VCaP (cell line): ENCODE data around the gene SCGB1C1.

Source experiments
- H3K27ac ChIP-seq: fragments of 450-650 bp; 2 replicates; pipeline ENCODE4 v1.5.1; 2017
- CTCF ChIP-seq: fragments of 450-650 bp; conservative IDR thresholded peaks from 2 replicates; pipeline ENCODE4 v1.5.1; 2017; ENCODE audit warnings: mild to moderate bottlenecking, moderate library complexity

Gene SCGB1C1

GRCh38 chr11:236774-237767 is 44.2 kb downstream of the SCGB1C1 start, which contains the start of gene PSMD13:
TSS of gene PSMD13 (plus strand) at chr11:236976. CDS start at chr11:237050, 74 bp downstream.
- TF ChIP-seq CTCF = no peak
- peak within 1 kb of the TSS; percentile 89 for H3K27ac ChIP-seq

GRCh38 chr11:238346-238745 is 45.5 kb downstream of the SCGB1C1 start:
- peak overlapping the region; percentile 85 for H3K27ac ChIP-seq

- H3K27ac ChIP-seq = peak overlapping the region; percentile 85
- no peak for TF ChIP-seq CTCF
Measured at GRCh38 chr11:240315-240714, 47.4 kb downstream of the SCGB1C1 start.

GRCh38 chr11:241634-242033 is 48.8 kb downstream of the SCGB1C1 start:
- H3K27ac ChIP-seq = peak overlapping the region; percentile 85
- TF ChIP-seq CTCF = no peak
